Esophagus squamous epithelium (tissue), 4 donors: ENCODE data around the gene UGT1A8.

ENCODE experiments used
- POLR2A ChIP-seq, 4 donors: fragments of 450-650 bp; IDR thresholded peaks; one replicate each; pipeline ENCODE4 v1.6.1; 2017; ENCODE audit warnings: antibody characterized with exemption in 4 of 4, mild to moderate bottlenecking in 4 of 4, moderate library complexity in 3 of 4
- TF ChIP-seq, protein P1 (sequence below), 6 experiments: fragments of 450-650 bp in 4 of 6; fragments of 200-600 bp in 2 of 6; sonication (generic) in 2 of 6; IDR thresholded peaks; one replicate each; pipeline ENCODE4 v1.5.1; 2016 to 2019; ENCODE audit warnings: antibody characterized with exemption in 6 of 6, mild to moderate bottlenecking in 4 of 6, moderate library complexity in 4 of 6

DNA sequence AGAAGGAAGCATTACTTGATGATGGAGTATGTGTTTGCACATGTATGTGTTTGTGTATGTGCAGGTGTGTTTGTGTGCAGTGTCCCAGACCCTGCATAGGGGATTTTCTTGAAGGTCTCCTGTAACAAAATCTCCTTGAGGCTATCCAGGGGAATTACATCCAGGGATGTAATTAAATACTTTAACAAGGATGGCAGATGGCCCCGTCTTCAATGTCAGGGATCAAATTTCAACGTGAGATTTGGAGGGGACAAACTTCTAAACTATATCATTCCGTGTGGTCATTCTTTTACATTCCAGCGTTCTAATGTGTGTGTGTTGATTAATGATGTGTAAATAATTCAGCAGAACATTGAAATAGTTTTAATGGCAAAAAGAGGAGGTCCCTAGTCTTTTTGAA is 57.6 kb downstream of the UGT1A8 start:
- TF ChIP-seq, protein P1, sequence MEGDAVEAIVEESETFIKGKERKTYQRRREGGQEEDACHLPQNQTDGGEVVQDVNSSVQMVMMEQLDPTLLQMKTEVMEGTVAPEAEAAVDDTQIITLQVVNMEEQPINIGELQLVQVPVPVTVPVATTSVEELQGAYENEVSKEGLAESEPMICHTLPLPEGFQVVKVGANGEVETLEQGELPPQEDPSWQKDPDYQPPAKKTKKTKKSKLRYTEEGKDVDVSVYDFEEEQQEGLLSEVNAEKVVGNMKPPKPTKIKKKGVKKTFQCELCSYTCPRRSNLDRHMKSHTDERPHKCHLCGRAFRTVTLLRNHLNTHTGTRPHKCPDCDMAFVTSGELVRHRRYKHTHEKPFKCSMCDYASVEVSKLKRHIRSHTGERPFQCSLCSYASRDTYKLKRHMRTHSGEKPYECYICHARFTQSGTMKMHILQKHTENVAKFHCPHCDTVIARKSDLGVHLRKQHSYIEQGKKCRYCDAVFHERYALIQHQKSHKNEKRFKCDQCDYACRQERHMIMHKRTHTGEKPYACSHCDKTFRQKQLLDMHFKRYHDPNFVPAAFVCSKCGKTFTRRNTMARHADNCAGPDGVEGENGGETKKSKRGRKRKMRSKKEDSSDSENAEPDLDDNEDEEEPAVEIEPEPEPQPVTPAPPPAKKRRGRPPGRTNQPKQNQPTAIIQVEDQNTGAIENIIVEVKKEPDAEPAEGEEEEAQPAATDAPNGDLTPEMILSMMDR (IDR thresholded peaks at IDR 0.05) = no peak
- TF ChIP-seq POLR2A (IDR thresholded peaks at IDR 0.05) = no peak
